Prostate gland (tissue), 2 donors: Measurements from ENCODE around the gene COL4A6.

ENCODE experiments used
- CTCF ChIP-seq, 4 experiments: fragments of 200-600 bp in 2 of 4; fragments of 450-650 bp in 2 of 4; sonication (generic) in 2 of 4; IDR thresholded peaks; 1 replicate in 3 of 4; 2 replicates in 1 of 4; pipeline ENCODE4 v1.5.1; 2016 to 2019; ENCODE audit warnings: antibody characterized with exemption in 4 of 4, mild to moderate bottlenecking in 2 of 4, moderate library complexity in 2 of 4
- POLR2A ChIP-seq: fragments of 450-650 bp; IDR thresholded peaks from one replicate; pipeline ENCODE4 v1.6.1; 2016; ENCODE audit warnings: antibody characterized with exemption, mild to moderate bottlenecking

DNA sequence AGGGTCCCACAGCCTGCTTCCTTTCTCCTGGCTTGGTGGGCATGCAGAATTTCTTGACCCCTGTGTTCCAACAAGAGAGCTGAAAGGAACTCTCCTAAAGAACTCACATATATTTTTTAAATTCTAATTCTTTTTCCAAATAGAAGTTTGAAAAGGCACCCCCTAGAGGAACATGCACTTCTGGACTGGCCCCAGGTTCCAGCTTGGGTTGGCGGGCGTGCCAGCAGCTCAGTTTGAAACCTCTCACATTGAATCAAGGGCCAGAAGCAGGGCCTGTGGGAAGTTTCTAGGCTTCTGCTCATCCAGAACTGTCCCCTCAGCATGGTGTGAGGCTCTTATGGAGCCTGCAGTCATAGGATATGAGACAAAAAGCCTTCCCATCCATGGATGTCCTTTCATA is 214.0 kb downstream of the COL4A6 start:
- TF ChIP-seq POLR2A = no peak
- no peak for TF ChIP-seq CTCF (IDR thresholded peaks at IDR 0.05)
